Left lung (tissue), 10 donors: Measurements from ENCODE around the gene DLEC1. TPM values are rescaled to one million over a fixed set of nuclear protein-coding genes. Genes with fewer than 3 reads are reported as not detected.

Experiments used
- ATAC-seq: fragments of 200-7000 bp; cut with Tn5 transposase; one replicate; pipeline ENCODE4 v1.9.1; 2020; ENCODE audit warnings: moderate library complexity
- DNase-seq, 4 donors: peaks; one replicate each; pipeline ENCODE4 v3.0.0-alpha.2; 2013 to 2020
- H3K27ac ChIP-seq, 2 donors: fragments of 200-600 bp; sonication (generic) in 1 of 2; one replicate each; pipeline versions ENCODE4 v1.5.0 to v1.8.0; 2020 to 2021
- H3K27me3 ChIP-seq, 2 donors: fragments of 200-600 bp; sonication (generic) in 1 of 2; one replicate each; pipeline versions ENCODE4 v1.5.0 to v1.8.0; 2020 to 2021
- H3K36me3 ChIP-seq, 2 donors: fragments of 200-600 bp; sonication (generic) in 1 of 2; one replicate each; pipeline versions ENCODE4 v1.5.0 to v1.8.0; 2020 to 2021
- H3K4me1 ChIP-seq, 2 donors: fragments of 200-600 bp; one replicate each; pipeline ENCODE4 v1.8.0; 2021
- H3K4me3 ChIP-seq, 2 donors: fragments of 200-600 bp; sonication (generic) in 1 of 2; one replicate each; pipeline versions ENCODE4 v1.5.0 to v1.8.0; 2020 to 2021; ENCODE audit warnings: mild to moderate bottlenecking in 1 of 2
- H3K9me3 ChIP-seq, 2 donors: fragments of 200-600 bp; sonication (generic) in 1 of 2; one replicate each; pipeline versions ENCODE4 v1.5.0 to v1.8.0; 2020 to 2021
- intact Hi-C, 2 donors: fragments of 100-400 bp; cut with DNase I; formaldehyde crosslinking; loops; one replicate each; pipeline versions ENCODE4 v1.11.2 to v1.14.2; 2022
- polyA plus RNA-seq, 6 donors: library from polyadenylated mRNA; unstranded; fragments of 120-200 nt; gene quantifications; one replicate each; pipeline ENCODE4 v1.2.1, GENCODE V29; 2013; ENCODE audit not compliant: insufficient read length in 6 of 6
- total RNA-seq, 2 donors: library from RNA; stranded (reverse); fragmentation: NEBNext Ultra II Directional; extraction: Animal tissue kit (Norgen Biotek cat#: 25700); gene quantifications; one replicate each; pipeline ENCODE4 v1.2.1, GENCODE V29; 2021
- TF ChIP-seq, protein P1 (sequence below), 2 donors: fragments of 200-600 bp; sonication (generic) in 1 of 2; IDR thresholded peaks; one replicate each; pipeline versions ENCODE4 v1.5.0 to v1.8.0; 2021; ENCODE audit warnings: antibody characterized with exemption in 2 of 2
- donor health status: DM: no; HTN: yes; CAD: no.
- donor health status: DM: no; HTN: no; CAD: no.

Gene DLEC1
- total and polyA plus RNA-seq, 8 donors = 2.8 to 10.5 (median 6.1) TPM

DNA sequence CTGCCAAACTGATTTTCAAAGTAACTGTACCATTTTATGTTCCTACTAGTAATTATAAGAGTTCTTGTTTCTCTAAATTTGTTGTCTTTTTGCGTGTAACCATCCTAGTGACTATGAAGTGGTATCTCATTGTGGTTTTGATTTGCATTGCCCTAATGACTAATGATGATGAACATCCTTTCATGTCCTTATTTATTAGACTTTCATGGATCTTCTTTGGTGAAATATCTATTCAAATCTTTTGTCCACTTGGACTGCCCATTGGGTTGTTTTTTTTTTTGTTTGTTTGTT, 130.0 kb downstream of the DLEC1 start:
- Histone ChIP-seq H3K27me3 (no peaks in the 10 kb centered on the region), H3K4me1 (peaks cover 9 to 51% of the 10 kb centered on the region in 2 donors), H3K27ac (no peak overlapping the region), H3K4me3 (no peak overlapping the region), H3K9me3 (no peaks in the 10 kb centered on the region), H3K36me3 (no peaks in the 10 kb centered on the region)
- DNase-seq (no peak), ATAC-seq (no peak)
- TF ChIP-seq, protein P1, sequence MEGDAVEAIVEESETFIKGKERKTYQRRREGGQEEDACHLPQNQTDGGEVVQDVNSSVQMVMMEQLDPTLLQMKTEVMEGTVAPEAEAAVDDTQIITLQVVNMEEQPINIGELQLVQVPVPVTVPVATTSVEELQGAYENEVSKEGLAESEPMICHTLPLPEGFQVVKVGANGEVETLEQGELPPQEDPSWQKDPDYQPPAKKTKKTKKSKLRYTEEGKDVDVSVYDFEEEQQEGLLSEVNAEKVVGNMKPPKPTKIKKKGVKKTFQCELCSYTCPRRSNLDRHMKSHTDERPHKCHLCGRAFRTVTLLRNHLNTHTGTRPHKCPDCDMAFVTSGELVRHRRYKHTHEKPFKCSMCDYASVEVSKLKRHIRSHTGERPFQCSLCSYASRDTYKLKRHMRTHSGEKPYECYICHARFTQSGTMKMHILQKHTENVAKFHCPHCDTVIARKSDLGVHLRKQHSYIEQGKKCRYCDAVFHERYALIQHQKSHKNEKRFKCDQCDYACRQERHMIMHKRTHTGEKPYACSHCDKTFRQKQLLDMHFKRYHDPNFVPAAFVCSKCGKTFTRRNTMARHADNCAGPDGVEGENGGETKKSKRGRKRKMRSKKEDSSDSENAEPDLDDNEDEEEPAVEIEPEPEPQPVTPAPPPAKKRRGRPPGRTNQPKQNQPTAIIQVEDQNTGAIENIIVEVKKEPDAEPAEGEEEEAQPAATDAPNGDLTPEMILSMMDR (IDR thresholded peaks at IDR 0.05) = no peak
- intact Hi-C loops = no loop called here

DNA sequence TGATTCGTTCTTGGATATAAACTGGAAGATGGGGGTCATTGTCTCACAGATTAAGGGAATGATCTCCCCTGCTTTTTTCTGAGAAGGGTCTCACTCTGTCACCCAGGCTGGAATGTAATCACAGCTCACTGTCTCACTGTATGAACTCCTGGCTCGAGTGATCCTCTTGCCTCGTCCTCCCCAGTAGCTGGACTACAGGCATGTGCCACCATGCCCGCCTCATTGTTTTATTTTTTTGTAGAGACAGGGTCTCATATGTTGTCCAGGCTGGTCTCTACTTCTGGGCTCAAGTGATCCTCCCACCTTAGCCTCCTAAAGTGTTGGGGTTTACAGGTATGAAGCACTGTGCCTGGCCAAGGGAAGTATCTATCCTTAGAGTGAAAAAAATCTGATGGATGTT, 131.7 kb downstream of the DLEC1 start:
- Histone ChIP-seq H3K36me3 (no peaks in the 10 kb centered on the region), H3K4me1 (peaks cover 9 to 55% of the 10 kb centered on the region in 2 donors), H3K9me3 (no peaks in the 10 kb centered on the region), H3K27ac (no peak overlapping the region), H3K27me3 (no peaks in the 10 kb centered on the region), H3K4me3 (no peak overlapping the region)
- TF ChIP-seq, protein P1 (IDR thresholded peaks at IDR 0.05) = no peak
- intact Hi-C loops = no loop called here
- DNase-seq (no peak), ATAC-seq (no peak)

DNA sequence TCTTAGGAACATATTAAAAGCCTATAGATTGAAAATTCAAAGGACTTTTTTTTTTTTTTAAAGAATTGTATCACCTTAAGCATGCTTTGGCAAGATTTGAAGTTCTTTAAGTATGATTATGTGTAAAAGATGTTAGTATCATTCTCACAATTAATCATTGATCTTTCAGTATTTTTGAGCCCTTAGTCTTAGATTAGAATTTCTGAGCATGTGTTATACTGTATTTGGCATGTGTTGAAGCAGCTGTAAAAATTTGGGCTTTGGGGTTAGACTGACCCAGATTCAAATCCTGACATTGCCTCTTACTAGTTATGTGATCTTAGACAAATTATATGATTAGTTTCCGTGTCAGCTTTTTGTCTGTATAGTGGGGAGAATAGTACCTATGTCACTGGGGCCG, 132.6 kb downstream of the DLEC1 start:
- intact Hi-C loops = no loop called here
- H3K4me3 ChIP-seq = no peak overlapping the region
- H3K9me3 ChIP-seq = no peaks in the 10 kb centered on the region
- DNase-seq (no peak), ATAC-seq (no peak)
- H3K36me3 ChIP-seq = no peaks in the 10 kb centered on the region
- H3K27ac ChIP-seq = no peak overlapping the region
- TF ChIP-seq, protein P1 (IDR thresholded peaks at IDR 0.05) = no peak
- no peaks in the 10 kb centered on the region for H3K27me3 ChIP-seq
- peaks cover 6 to 49% of the 10 kb centered on the region in 2 donors for H3K4me1 ChIP-seq

Other genes with a start within 250 kb of the DLEC1 start
- gene CTDSPL, start 177.3 kb upstream of the DLEC1 start, total RNA-seq = 10 to 100 TPM; 46.9 to 74.4 TPM
- gene CTDSPL, start 177.3 kb upstream of the DLEC1 start, polyA plus RNA-seq = 100 to 1,000 TPM; 113 to 122 (median 116) TPM
- 10 to 100 TPM; 29.0 to 36.9 TPM for gene VILL, start 48.4 kb upstream of the DLEC1 start, total RNA-seq
- 10 to 100 TPM; 19.5 to 26.6 (median 24.9) TPM for gene VILL, start 48.4 kb upstream of the DLEC1 start, polyA plus RNA-seq
- 10 to 100 TPM; 33.3 to 47.5 TPM for gene PLCD1, start 9.6 kb upstream of the DLEC1 start, total RNA-seq
- gene PLCD1, start 9.6 kb upstream of the DLEC1 start, polyA plus RNA-seq = 10 to 100 TPM; 41.3 to 54.3 (median 44.6) TPM
- gene ACAA1, start 97.9 kb downstream of the DLEC1 start, total RNA-seq = 100 to 1,000 TPM in 1 of 2 donors, 10 to 100 TPM in 1; 97.5 to 106 TPM
- gene ACAA1, start 97.9 kb downstream of the DLEC1 start, polyA plus RNA-seq = 10 to 100 TPM; 54.3 to 61.8 (median 58.6) TPM
- 10 to 100 TPM; 51.5 to 97.4 TPM for gene MYD88, start 99.5 kb downstream of the DLEC1 start, total RNA-seq
- gene MYD88, start 99.5 kb downstream of the DLEC1 start, polyA plus RNA-seq = 10 to 100 TPM; 37.8 to 44.2 (median 40.7) TPM
- gene OXSR1, start 126.3 kb downstream of the DLEC1 start, total RNA-seq = 10 to 100 TPM; 26.4 to 35.6 TPM
- gene OXSR1, start 126.3 kb downstream of the DLEC1 start, polyA plus RNA-seq = 10 to 100 TPM; 42.1 to 53.9 (median 44.4) TPM
- gene SLC22A13, start 226.6 kb downstream of the DLEC1 start, total RNA-seq = under 1 TPM; 0.32 to 0.68 TPM
- under 1 TPM; 0.11 to 0.55 (median 0.36) TPM for gene SLC22A13, start 226.6 kb downstream of the DLEC1 start, polyA plus RNA-seq
- under 1 TPM in 1 of 2 donors, not detected in 1; 0.18 TPM for gene SLC22A14, start 243.1 kb downstream of the DLEC1 start, total RNA-seq
- under 1 TPM in 5 of 6 donors, not detected in 1; 0.11 to 0.24 (median 0.13) TPM for gene SLC22A14, start 243.1 kb downstream of the DLEC1 start, polyA plus RNA-seq